HUES64 (cell line): ENCODE data around the gene ZNF227. TPM values are rescaled to one million over a fixed set of nuclear protein-coding genes. Genes with fewer than 3 reads are reported as not detected.
"Not testable (repeated sequence)": the region's sequence is repeated elsewhere in the genome, so short reads cannot be mapped to it uniquely, and the experiment has no call there.

ENCODE experiments used
- H3K27ac ChIP-seq: 2 replicates; pipeline ENCODE4 v1.7.0; 2013; ENCODE audit warnings: low read depth, low read length, inconsistent platforms
- H3K27me3 ChIP-seq: 2 replicates; pipeline ENCODE4 v1.6.1; 2013; ENCODE audit warnings: mild to moderate bottlenecking, low read length; ENCODE audit not compliant: insufficient read depth
- H3K36me3 ChIP-seq: 2 replicates; pipeline ENCODE4 v1.6.1; 2013; ENCODE audit warnings: mild to moderate bottlenecking, low read length; ENCODE audit not compliant: insufficient read depth
- H3K4me1 ChIP-seq: 2 replicates; pipeline ENCODE4 v1.6.1; 2013; ENCODE audit warnings: mild to moderate bottlenecking, low read length, moderate library complexity; ENCODE audit not compliant: insufficient read depth
- H3K4me3 ChIP-seq: 2 replicates; pipeline ENCODE4 v1.5.1; 2013; ENCODE audit warnings: mild to moderate bottlenecking, low read length, moderate library complexity
- H3K9ac ChIP-seq: 2 replicates; pipeline ENCODE4 v1.6.1; 2013; ENCODE audit warnings: mild to moderate bottlenecking, low read depth, low read length
- H3K9me3 ChIP-seq: 2 replicates; pipeline ENCODE4 v1.6.1; 2013; ENCODE audit warnings: low read depth, low read length; ENCODE audit not compliant: insufficient read depth
- WGBS: fragments of 150-250, 120-280 bp; methylation state at CpG from one replicate; pipeline ENCODE4 v1.1.7; 2013; ENCODE audit warnings: missing lambda C conversion rate; 5-methylcytosine and 5-hydroxymethylcytosine counted together
- polyA plus RNA-seq, 2 experiments: library from polyadenylated mRNA; stranded (reverse); fragments of 50-300 nt; gene quantifications; one replicate each; pipeline ENCODE4 v1.2.3, GENCODE V29; 2013

Gene ZNF227
- polyA plus RNA-seq (2013, experiment 1 of 2): 11.0 TPM
- 10.3 TPM for polyA plus RNA-seq (2013, experiment 2 of 2)

DNA sequence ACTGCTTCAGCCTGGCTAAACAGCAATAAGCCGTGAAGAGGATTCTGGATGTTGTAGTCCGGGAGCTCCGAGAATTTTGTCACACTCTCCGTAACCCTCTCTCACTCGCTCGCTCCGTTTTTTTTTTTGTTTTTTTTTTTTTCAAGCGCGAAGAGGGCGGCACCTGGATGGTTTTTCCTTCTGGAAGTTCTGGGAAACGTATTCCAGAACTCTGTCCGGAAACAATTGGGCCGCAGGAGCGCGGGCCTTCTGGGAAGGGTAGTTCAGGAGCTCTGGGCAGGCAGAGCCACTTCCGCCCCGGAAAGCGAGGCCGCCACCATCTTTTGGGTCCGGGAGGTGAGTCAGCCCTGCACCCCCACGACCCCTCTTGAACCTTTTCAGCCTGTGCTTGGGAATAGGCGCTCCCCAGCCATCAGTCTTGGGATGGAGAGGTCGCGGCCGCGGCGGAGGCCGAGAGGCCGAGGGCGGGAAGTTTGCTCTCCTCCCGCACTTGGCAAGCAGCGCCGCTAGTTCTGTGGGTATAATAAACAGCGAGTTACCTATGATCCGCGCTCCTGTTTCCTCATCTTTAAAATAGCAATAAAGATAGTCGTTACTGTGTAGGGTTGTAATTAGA is at the start of gene ZNF227:
Gene ZNF227, plus strand, starts transcription at position 283 of the 616 bp plus-strand sequence. CDS start 5,261 bp downstream, outside the sequence.
- H3K4me1 ChIP-seq: peaks cover 9% of the 10 kb centered on the region
- no peaks in the 10 kb centered on the region for H3K27me3 ChIP-seq
- peak within 1 kb of the TSS; percentile 94 for H3K4me3 ChIP-seq
- H3K9ac ChIP-seq: peak within 1 kb of the TSS; percentile 85
- under 1% methylated on average over 32 of the region's 37 CpGs for WGBS
- peak within 1 kb of the TSS; percentile 73; the same call in 1 of the 2 replicates for H3K27ac ChIP-seq
- H3K36me3 ChIP-seq: peaks cover 26% of the 10 kb centered on the region
- no peaks in the 10 kb centered on the region for H3K9me3 ChIP-seq

DNA sequence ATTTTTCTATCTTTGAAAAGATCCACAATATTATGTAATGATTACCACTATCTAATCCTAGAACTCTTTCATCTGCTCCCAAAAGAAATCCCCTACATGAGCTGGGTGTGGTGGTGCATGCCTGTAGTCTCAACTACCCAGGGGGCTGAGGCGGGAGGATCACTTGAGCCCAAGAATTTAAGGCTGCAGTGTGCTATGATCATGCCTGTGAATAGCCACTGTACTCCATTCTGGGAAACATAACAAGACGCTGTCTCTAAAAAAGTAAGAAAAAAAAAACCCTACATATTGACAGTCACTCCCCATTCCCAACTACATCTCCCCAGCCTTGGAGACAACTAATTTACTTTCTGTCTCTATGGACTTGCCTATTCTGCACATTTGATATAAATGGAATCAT is 48.5 kb upstream of the ZNF227 start:
- no peak overlapping the region for H3K4me3 ChIP-seq
- 94% methylated on average over 2 of the region's 2 CpGs for WGBS

DNA sequence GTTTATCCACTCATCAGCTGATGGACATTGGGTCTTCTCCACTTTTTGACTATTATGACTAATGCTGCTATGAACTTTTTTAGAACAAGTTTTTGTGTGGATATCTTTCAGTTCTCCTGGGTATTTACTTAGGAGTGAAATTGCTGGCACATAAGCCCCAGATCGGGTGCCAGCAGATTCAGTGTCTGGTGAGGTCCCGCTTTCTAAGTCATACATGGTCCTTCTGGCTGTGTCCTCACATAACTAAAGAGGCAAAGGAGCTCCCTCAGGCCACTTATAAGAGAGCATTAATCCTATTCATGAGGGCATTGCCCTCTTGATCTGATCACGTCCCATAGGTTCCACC is 48.0 kb upstream of the ZNF227 start:
- H3K9me3 ChIP-seq: no peaks in the 10 kb centered on the region
- H3K27me3 ChIP-seq: no peaks in the 10 kb centered on the region; the same call in 1 of the 2 replicates
- peaks cover 4% of the 10 kb centered on the region; the same call in 1 of the 2 replicates for H3K4me1 ChIP-seq
- no peak overlapping the region for H3K9ac ChIP-seq
- 89% methylated on average over 2 of the region's 3 CpGs for WGBS
- no peak overlapping the region for H3K27ac ChIP-seq
- peaks cover 29% of the 10 kb centered on the region for H3K36me3 ChIP-seq
- peak overlapping the region; percentile 82 for H3K4me3 ChIP-seq

More for the DNA sequence above, 48.5 kb upstream of the ZNF227 start:
- Histone ChIP-seq H3K27ac (no peak overlapping the region), H3K36me3 (peaks cover 24% of the 10 kb centered on the region), H3K9me3 (0 out of 2 replicates have a peak, but pooled peaks cover under 1% of the 10 kb centered on the region), H3K4me1 (peaks cover 4% of the 10 kb centered on the region; the same call in 1 of the 2 replicates), H3K27me3 (no peaks in the 10 kb centered on the region; the same call in 1 of the 2 replicates), H3K9ac (no peak overlapping the region)

DNA sequence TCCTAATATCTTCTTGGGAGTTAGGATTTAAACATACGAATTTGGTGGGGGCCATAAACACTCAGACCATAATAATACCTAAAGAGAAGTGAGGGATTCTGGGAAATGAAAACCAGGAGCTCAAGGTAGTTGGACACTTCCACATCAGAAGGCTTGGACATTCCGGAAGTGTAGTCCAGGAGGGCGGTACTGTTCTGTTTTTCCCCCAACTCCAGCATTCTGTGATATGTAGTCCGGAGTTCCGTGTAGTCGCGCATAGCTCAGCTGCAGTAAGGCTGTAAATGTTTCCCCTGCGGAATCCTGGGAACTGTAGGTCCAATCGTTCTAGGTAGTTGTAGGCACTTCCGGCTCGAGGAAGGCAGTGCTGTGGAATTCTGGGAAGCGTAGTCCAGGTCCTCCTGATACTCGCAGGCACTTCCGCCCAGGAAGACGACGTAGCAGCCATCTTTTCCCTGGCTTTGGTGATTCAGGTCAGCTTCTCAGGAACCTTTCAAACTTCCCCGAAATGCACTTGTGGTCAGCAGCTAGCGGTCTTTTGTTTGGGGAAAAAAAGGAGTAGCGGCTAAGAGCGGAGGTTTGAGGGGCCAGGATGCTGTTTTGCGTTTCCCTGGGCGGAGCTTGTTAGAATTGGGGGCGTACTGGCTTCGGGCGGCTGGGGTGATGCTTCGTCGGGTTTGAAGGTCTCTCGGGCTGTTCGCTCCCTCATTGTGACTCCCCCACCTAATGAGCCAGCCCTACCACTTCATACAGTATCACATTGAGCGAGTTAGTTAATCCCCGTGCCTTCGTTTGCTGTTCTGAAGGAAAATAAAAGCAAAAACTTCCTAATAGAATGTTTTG is 47.4 kb upstream of the ZNF227 start, which contains the start of gene ZNF226:
Gene ZNF226, plus strand, starts transcription at position 428 of the 840 bp plus-strand sequence. CDS start 4,981 bp downstream, outside the sequence.
- Histone ChIP-seq H3K27ac (peak within 1 kb of the TSS; percentile 73), H3K9me3 (no peaks in the 10 kb centered on the region), H3K4me1 (peaks cover 4% of the 10 kb centered on the region; the same call in 1 of the 2 replicates), H3K36me3 (peaks cover 35% of the 10 kb centered on the region), H3K27me3 (no peaks in the 10 kb centered on the region; the same call in 1 of the 2 replicates), H3K4me3 (peak within 1 kb of the TSS; percentile 82), H3K9ac (peak within 1 kb of the TSS; percentile 84)
- 0% methylated on average over 31 of the region's 32 CpGs for WGBS

DNA sequence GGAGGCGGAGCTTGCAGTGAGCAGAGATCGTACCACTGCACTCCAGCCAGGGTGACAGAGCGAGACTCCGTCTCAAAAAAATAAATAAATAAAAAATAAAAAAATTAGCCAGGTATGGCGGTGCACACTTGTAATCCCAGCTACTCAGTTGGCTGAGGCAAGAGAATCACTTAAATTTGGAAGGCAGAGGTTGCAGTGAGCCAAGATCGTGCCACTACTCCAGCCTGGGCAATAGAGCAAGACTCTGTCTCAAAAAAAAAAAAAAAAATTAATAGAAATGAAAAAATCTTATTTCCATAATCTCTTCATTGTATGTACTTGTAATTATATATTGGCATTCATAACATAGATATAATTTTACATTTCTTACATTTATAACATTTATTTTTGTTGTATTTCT is 41.7 kb upstream of the ZNF227 start:
- not testable (repeated sequence) for H3K9ac ChIP-seq, H3K27ac ChIP-seq, H3K4me1 ChIP-seq, H3K27me3 ChIP-seq, H3K4me3 ChIP-seq
- Histone ChIP-seq H3K36me3 (peaks cover 89% of the 10 kb centered on the region), H3K9me3 (peaks cover 34% of the 10 kb centered on the region)
- WGBS: 94% methylated on average over 4 of the region's 6 CpGs

DNA sequence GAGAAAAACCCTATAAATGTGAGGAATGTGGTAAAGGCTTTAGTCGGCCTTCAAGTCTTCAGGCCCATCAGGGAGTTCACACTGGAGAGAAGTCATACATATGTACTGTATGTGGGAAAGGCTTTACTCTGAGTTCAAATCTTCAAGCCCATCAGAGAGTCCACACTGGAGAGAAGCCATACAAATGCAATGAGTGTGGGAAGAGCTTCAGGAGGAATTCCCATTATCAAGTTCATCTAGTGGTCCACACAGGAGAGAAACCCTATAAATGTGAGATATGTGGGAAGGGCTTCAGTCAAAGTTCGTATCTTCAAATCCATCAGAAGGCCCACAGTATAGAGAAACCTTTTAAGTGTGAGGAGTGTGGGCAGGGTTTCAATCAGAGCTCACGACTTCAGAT is 35.7 kb upstream of the ZNF227 start:
- Histone ChIP-seq H3K27me3 (no peaks in the 10 kb centered on the region), H3K4me3 (no peak overlapping the region), H3K27ac (no peak overlapping the region), H3K9me3 (peaks cover 68% of the 10 kb centered on the region), H3K4me1 (no peaks in the 10 kb centered on the region), H3K36me3 (peaks cover 67% of the 10 kb centered on the region), H3K9ac (no peak overlapping the region)
- WGBS: 96% methylated on average over 3 of the region's 3 CpGs

DNA sequence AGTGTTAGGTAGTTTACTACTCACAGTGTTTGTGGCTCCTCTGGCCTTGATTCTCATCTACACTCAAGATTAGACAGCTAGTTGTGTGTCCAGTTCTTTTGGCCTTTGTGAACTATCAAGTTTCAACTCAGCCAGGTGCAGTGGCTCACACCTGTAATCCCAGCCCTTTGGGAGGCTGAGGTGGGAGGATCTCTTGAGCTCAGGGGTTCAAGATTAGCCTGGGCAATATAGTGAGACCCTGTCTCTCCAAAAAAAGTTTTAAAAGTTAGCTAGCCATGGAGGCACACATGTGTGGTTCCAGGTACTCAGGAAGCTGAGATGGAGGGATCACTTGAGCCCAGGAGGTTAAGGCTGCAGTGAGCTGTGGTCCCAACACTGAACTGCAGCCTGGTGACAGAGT is 31.4 kb upstream of the ZNF227 start:
- H3K4me1 ChIP-seq: no peaks in the 10 kb centered on the region
- no peaks in the 10 kb centered on the region for H3K27me3 ChIP-seq
- H3K27ac ChIP-seq: no peak overlapping the region
- H3K9ac ChIP-seq: no peak overlapping the region
- H3K4me3 ChIP-seq: no peak overlapping the region
- H3K36me3 ChIP-seq: peaks cover 23% of the 10 kb centered on the region
- peaks cover 43% of the 10 kb centered on the region for H3K9me3 ChIP-seq

DNA sequence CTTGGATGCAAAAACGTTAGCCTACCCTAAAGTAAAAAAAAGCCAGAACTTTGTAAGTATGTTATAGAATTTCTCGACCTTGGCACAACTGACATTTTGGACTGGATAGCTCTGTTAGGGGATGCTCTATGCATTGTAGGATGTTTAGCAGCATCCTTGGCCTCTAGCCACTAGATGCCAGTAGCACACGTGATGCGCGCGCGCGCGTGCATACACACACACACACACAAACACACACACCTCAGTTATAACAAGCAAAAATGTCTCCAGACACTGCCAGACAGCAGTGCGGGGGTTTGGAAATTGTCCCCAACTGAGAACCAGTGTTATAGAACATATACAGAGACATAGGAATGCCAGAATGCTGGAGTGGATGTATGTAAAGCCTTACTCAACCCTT is 30.2 kb upstream of the ZNF227 start:
- WGBS: 95% methylated on average over 10 of the region's 10 CpGs
- H3K27ac ChIP-seq: no peak overlapping the region

DNA sequence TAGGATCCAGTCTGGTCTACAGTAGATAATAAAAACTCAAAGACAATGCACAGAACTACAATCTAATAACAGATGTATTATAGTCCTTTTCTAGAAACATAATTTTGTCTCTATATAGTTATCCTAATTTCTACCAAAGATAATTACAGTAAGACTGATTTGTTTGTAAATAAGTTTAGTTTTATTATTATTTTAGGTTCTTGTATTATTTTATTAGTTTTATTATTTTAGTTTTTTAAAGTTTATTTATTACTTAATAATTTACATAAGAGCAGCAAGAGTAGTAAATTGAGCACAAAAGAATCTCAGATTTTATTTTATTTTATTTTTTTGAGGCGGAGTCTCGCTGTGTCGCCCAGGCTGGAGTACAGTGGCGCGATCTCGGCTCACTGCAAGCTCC is 22.3 kb upstream of the ZNF227 start:
- H3K36me3 ChIP-seq: no peaks in the 10 kb centered on the region
- 97% methylated on average over 6 of the region's 6 CpGs for WGBS

More for the DNA sequence above, 30.2 kb upstream of the ZNF227 start:
- Histone ChIP-seq H3K4me3 (no peak overlapping the region), H3K9me3 (peaks cover 31% of the 10 kb centered on the region), H3K27me3 (no peaks in the 10 kb centered on the region), H3K4me1 (no peaks in the 10 kb centered on the region), H3K9ac (no peak overlapping the region), H3K36me3 (peaks cover 11% of the 10 kb centered on the region)

DNA sequence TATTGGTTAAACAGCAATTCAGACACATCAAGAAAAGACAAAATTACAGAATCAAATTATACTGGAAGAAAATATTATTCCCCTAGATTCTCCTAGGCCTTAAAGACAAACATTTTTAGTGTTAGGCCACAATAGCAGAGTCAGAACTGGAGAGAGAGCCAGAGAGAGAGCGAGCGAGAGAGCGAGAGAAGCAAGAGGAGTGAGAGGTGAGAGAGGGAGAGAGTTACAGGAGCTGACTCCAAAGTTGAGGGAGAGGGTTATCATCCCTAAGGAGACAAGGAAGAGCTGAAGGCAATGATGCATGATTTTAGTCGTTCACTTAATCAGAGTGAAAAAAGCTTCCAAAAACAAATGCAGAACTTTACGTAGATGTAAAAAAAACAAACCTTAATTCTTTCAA is 20.2 kb upstream of the ZNF227 start:
- Histone ChIP-seq H3K27ac (no peak overlapping the region), H3K9me3 (peaks cover 13% of the 10 kb centered on the region; the same call in 1 of the 2 replicates), H3K9ac (no peak overlapping the region), H3K4me3 (no peak overlapping the region), H3K27me3 (no peaks in the 10 kb centered on the region), H3K4me1 (no peaks in the 10 kb centered on the region), H3K36me3 (no peaks in the 10 kb centered on the region)
- 89% methylated on average over 5 of the region's 5 CpGs for WGBS

More for the DNA sequence above, 22.3 kb upstream of the ZNF227 start:
- no peaks in the 10 kb centered on the region for H3K27me3 ChIP-seq
- peaks cover 14% of the 10 kb centered on the region; the same call in 1 of the 2 replicates for H3K9me3 ChIP-seq
- no peak overlapping the region for H3K27ac ChIP-seq
- H3K4me3 ChIP-seq: no peak overlapping the region
- H3K9ac ChIP-seq: no peak overlapping the region
- H3K4me1 ChIP-seq: no peaks in the 10 kb centered on the region

DNA sequence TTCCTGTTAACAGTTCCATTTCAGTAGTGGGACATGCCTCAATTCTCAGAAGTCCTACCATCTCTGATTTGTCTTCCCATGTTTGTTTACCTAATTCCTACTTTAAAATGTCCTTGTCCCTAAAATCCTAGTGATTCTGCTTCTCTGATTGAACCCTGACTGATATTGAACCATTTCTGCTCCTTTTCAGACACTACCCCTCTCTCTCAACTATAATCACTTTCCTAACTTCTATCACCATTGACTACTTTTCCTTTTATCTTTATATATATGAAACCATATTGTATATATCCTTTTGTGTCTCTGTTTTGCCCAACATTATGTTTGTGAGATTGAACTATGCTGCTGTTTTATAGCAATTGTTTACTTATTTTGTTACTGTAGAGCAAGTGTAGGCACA is 15.6 kb upstream of the ZNF227 start:
- no peaks in the 10 kb centered on the region for H3K36me3 ChIP-seq
- H3K4me3 ChIP-seq: no peak overlapping the region
- H3K27me3 ChIP-seq: no peaks in the 10 kb centered on the region
- H3K9ac ChIP-seq: no peak overlapping the region
- peaks cover 13% of the 10 kb centered on the region; the same call in 1 of the 2 replicates for H3K9me3 ChIP-seq
- H3K4me1 ChIP-seq: no peaks in the 10 kb centered on the region
- no peak overlapping the region for H3K27ac ChIP-seq
